Left cardiac atrium (tissue), 4 donors: ENCODE measurements around the gene MGAT5. TPM values are rescaled to one million over a fixed set of nuclear protein-coding genes. Genes with fewer than 3 reads are reported as not detected.

Experiments
- ATAC-seq, 2 donors: fragments of 200-7000 bp; cut with Tn5 transposase; one replicate each; pipeline ENCODE4 v1.9.1; 2020; ENCODE audit warnings: mild to moderate bottlenecking in 2 of 2, moderate library complexity in 2 of 2
- DNase-seq: peaks from one replicate; pipeline ENCODE4 v3.0.0-alpha.2; 2020
- intact Hi-C, 2 donors: fragments of 100-400 bp; cut with DNase I; formaldehyde crosslinking; loops; one replicate each; pipeline versions ENCODE4 v1.14.1 to v1.15.1; 2022 to 2023
- total RNA-seq, 2 donors: library from RNA; stranded (reverse); fragmentation: NEBNext Ultra II Directional; extraction: Animal tissue kit (Norgen Biotek cat#: 25700); gene quantifications; one replicate each; pipeline ENCODE4 v1.2.1, GENCODE V29; 2021
- donor health status: DM: no; HTN: yes; CAD: no.
- donor health status: DM: no; HTN: yes; CAD: no; lungs with severe emphysema.
- donor health status: DM: yes; HTN: yes; CAD: no.
- donor health status: Dilated cardiomyopathy.

MGAT5 gene
- total RNA-seq, 2 donors from 2014 or later = 110 to 142 TPM

DNA sequence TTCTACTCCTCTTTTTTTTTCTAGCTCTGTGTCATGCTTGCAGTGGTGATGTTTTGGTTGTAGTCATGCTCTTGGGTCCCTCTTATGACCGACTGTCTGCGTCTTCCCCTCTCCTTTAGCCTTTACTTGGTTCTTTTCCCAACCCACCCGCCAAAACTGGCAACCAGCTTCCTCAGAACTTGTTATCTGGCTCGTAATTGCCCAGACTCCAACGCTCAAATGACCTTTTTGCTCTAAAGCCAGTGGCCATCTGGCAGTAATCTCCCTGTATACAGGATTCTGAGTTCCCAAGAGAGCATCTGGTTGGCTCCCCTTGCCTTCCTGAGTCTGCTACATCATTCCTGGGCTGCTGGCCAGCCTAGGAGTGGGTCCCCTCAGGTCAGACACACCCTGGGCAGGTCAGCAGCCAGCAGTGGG, 147.2 kb downstream of the MGAT5 start:
- intact Hi-C loops = no loop called here
- peak; percentile 67 to 68 for ATAC-seq
- peak; percentile 79 for DNase-seq

DNA sequence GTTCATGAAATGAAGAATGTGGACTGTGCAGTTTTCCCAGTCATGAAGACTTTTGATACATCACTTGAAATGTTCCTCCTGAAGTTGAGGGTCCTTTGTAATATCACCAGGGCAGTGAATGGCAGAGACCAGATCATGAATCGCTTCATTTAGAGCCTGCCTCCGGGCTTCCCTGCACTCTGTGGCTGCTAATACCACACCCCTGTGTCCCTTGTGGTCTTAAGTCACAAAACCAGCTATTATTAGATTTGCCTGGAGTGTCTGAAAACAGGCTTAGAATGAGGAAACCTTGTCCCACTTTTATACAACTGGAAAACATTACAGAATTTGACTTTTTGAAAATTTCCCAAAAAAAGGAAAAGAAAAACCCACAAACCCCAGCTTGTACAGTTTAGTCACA, 147.9 kb downstream of the MGAT5 start:
- ATAC-seq (peak; percentile 73 to 79), DNase-seq (no peak)
- intact Hi-C loops = no loop called here

DNA sequence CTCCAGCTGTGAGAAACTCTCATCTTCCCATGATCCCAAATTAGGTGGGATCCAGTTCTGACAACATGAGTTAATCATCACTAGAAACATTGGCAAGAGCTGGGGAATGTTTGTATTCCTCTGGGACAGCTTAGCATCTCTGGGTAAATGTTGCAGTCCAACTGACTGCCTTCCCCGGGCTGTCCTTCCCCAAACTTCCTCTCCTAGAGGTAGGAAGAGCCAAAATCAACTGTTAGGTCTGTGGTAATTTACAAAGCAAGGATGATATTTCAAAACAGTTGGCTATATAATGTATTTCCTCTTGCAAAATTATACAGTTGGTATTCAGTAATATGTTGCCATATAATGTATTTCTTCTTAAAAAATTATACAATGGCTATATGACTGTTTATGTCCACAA, 148.5 kb downstream of the MGAT5 start:
- DNase-seq = peak; percentile 46
- peak; percentile 80 to 84 for ATAC-seq
- intact Hi-C loops = no loop called here

DNA sequence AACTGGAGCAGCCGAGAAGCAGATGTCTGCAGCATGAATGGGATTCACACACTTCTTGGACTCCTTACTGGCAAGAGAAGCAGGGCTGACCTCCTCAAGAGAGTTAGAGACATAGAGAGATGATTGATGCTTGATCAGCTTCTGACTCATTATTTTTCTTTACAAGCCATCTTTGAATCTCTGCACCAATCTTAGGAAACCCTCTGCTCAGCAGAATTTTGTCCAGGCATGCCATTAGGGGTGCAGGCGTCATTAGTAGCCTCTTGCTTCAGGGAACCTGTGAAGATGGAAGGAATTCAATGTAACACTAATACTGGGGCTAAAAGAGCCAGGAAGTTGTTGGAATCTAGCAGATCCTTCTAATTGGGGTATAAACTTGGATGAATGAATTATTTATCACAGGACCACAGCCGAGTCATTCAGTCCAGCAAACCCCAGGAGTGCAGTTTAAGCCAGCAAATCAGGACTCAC, 151.8 kb downstream of the MGAT5 start:
- no peak for ATAC-seq
- intact Hi-C loops = no loop called here

DNA sequence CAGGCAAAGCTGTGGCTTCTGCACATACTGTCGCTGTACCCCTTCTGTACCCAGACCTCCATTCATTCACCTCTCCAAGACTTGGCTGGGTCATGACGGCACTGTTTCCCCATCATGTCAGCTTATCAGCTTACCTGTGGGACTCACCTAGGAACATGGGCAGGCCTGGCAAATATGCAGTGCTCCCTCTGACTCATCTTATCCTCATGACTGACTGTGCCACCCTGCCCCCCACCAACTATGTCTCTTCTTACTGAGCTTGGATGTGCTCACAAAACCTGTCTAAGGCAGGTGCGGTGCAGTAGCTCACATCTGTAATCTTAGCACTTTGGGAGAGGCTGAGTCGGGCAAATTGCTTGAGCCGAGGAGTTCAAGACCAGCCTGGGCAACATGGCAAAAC, 152.4 kb downstream of the MGAT5 start:
- ATAC-seq (no peak), DNase-seq (no peak)
- intact Hi-C loops = no loop called here

More for the DNA sequence above, 151.8 kb downstream of the MGAT5 start:
- no peak for DNase-seq

DNA sequence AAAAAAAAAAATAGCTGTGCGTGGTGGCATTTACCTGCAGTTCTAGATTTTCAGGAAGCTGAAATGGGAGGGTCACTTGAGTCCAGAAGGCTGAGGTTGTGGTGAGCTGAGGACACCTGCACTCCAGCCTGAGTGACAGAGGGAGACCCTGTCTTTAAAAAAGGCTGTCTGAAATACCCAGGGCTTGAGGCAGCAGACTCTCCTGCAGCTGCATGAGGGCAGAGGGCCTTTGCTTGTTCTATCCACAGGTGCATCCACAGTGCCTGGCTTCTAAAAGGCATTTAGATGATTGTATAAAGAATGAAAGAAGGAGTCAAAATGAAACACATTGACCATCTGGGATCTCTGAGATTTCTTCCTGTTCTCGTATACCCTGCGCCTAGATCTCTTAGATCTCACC, 152.9 kb downstream of the MGAT5 start:
- ATAC-seq = no peak
- no peak for DNase-seq
- intact Hi-C loops = no loop called here

DNA sequence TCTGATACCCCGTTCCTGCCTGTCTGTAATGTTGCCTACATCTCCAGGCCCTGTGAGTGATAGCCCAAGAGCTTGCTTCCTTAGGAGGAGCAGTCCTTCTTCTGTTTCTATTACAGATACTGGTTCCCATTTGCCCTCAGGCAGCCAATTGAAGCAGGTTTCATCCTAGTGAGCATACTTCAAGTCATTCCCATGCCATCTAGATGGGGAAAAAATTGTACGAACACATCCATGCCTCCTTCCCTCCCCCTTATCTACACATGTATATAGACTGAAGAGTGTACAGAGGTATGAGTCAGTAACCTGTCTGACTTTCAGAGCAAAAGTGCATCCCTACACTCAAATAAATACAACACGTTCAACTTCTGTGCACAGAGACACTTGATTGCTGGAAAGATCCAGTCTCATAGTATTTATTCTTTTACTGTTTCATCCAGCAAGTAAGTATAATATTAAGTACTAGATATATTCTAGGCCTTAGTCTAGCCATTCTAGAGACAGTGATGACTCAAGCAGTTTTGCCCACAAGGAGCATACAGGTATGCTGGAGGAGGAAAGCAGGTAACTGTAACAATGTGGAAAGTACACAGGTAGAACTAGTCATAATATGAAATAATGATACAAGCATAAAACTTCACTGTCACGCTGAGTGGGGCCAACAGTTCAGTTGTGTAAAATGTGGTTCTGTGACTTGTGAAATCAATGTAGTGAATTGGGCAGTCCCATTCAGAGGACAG, 153.4 kb downstream of the MGAT5 start:
- ATAC-seq (no peak), DNase-seq (no peak)
- intact Hi-C loops = no loop called here

DNA sequence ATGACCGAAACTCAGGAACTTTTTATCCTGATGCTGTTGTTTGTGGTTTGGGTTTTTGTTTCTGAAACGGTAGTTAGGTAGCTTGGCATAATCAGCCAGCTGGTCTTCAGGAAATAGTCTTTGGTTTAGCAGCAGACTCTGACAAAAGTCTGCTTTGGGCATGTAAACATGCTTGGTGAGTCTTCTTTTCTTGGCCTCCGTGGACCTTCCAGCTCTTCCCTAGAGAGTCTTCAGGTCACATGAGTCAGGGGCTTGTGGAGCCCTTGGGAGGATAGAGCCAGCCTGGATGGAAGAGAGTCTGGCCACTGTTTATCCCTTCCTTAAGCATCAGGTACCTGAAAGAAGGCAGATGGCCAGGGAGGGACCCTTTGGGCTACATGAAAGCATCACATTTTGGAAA, 154.5 kb downstream of the MGAT5 start:
- intact Hi-C loops = no loop called here
- DNase-seq (no peak), ATAC-seq (no peak)

DNA sequence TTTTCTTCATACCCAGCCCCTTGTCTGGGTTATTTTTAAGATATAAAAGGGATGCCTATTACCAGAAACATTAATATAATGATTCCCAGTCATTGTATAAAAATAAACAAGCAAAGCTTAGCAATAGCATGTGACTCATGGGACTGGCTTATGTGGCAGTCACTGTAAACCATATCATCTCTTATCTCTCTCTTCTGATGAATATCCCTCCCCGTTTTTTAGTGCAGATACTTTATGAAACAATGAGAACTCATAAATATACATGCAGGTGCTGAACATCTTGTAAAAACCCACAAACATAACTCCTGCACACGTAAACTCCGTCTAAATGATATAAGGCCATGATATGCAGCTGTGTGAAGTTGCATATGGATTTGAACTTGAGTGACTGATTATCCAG, 154.9 kb downstream of the MGAT5 start:
- DNase-seq (no peak), ATAC-seq (no peak)
- intact Hi-C loops = no loop called here

DNA sequence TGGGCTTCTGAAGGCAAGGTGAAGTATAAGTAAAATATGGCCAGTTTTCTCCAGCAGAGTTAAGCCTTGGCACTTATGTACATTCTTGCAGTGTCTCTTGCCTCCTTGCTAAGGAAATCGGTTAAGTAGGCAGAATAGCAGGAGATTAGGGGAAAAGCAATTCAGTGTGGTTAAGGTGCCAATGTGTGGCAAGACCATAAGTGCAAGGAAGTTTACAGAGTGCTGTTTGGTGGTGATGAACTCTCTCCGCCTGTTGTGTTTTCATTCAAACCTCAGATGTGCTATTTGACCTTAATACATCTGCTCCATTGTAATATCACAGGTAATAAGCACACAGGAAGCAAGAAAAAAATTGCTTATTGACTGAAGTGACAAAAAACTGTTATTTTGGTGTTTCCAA, 156.1 kb downstream of the MGAT5 start:
- intact Hi-C loops = loop anchor here (2.0 to 10.0 kb wide), 4 partner anchors 33 to 291 kb away; no protein-coding TSS in a partner anchor
- DNase-seq (no peak), ATAC-seq (no peak)

DNA sequence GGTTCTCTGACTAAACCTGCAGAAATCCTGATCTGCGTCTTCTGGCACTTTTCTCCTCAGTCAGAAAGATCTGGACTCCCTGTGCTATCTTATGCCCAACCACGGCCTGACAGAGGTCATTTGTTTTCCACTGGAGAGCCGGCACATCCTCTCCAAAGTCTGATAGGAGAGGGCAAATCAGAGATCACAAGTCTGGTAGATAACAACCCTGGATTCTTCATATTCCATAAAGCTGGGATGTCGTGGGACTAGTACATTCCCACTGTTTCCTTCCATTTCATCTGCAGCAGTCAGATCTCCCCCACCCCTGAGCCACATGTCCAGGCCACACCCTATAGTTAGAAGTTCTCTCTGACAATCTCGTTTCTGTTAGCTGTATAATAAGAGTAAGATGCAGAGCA, 157.0 kb downstream of the MGAT5 start:
- ATAC-seq (peak in 1 of 2 donors; percentile 38), DNase-seq (no peak)
- intact Hi-C loops = loop anchor here (2.0 to 10.0 kb wide), 4 partner anchors 34 to 292 kb away; no protein-coding TSS in a partner anchor

DNA sequence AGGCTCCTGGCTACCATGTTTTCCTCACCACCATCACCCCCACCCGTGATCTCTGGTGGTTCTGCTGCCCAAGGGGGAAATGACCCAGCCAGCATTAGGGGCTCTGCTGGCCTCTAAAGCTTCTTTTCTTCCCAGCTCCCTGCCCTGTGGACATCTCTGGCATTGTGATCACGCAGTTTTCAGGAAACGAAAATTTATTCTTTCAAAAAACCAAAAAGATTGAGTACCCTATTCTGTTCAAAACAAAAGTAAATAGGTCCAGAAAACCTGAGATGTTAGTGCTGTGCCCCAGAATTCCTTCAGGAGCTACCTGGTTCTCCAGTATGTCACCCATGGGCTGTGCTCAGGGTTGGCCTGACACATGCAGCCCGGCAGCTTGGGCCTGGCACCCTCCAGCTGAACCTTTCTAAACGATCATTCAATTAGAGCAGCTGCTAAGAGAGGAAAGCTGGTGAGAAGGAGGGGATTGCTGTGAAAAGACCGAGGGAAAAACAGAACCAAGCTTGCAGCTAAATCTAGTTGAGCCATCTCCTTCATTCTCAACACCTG, 157.5 kb downstream of the MGAT5 start:
- peak; percentile 20 to 32 for ATAC-seq

DNA sequence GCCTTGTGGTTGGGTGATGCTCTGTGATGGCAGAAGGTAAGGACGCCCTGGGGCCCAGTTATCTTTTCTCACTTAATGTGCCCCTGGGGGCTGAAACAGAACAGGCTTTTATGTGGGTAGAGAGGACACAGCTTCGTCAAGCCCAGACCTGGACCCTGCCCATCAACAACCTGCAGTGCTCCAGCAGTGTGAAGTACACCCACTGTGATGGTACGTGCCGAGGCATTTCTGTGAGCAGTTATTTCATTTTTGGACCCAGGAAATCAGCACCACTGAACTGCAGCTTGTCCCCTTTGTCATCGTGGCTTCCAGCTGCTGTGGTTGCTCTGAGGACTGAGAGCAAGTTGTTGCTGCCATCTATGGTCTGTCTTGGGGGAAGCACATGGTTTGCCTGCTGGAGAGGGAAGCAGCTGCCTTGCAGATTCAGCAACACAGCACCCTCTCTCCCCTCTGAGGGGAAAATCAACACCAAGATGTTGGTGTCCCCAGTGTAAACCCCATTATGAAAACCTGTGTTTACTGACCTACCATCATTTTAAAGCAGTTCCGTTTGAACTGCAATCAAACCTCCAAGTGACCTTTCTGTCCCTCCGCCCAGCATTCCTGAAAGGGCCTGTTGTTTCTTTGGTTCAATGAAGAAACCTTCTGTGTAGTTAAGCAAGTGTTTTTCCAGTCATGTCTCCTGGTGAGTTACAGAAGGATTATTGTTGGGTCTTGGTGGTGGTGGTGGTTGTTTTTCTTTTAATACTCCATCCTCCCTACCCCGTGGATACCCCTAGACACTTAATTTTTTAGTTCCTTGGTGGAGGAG, 158.2 kb downstream of the MGAT5 start:
- DNase-seq = peak; percentile 64
- intact Hi-C loops = loop anchor here (2.0 to 10.0 kb wide), 4 partner anchors 35 to 293 kb away; no protein-coding TSS in a partner anchor

More for the DNA sequence above, 157.5 kb downstream of the MGAT5 start:
- intact Hi-C loops = loop anchor here (2.0 to 10.0 kb wide), 4 partner anchors 34 to 293 kb away; no protein-coding TSS in a partner anchor
- DNase-seq = no peak

DNA sequence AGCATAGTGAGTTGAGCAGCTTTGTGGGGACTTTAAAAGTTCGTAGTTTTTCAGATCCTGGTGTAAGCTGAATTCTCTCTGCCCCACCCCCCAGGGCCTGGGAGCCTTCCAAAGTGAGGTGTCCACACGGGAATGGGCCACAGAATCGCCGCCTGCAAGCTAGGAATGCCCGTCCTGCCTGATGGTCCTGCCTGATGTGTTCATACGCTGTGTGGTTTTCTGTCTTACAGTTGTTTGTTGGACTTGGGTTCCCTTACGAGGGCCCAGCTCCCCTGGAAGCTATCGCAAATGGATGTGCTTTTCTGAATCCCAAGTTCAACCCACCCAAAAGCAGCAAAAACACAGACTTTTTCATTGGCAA, 158.7 kb downstream of the MGAT5 start:
- ATAC-seq (no peak), DNase-seq (no peak)
- intact Hi-C loops = loop anchor here (5.0 to 10.0 kb wide), 3 partner anchors 35 to 288 kb away; no protein-coding TSS in a partner anchor

More for the DNA sequence above, 158.2 kb downstream of the MGAT5 start:
- ATAC-seq = peak; percentile 93 to 96

DNA sequence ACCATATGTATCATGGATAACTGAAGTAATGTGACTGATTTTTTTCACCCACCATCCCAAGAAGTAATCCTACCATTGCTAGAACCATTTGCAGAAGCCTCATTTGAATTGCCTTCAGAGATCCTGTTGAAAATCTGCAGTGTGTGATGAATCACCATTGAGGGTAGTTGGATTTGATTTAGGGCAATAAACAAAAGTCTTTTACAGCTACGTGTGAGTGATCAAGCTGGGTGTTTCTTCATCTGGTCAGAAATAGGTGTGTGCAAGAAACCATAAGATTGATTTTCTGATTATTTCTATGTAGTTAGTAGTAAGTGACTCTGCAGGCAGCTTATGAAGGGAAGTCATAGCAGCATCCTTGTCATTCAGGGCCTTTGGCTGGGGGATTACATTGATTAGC, 159.6 kb downstream of the MGAT5 start:
- intact Hi-C loops = loop anchor here (5.0 to 10.0 kb wide), 3 partner anchors 36 to 289 kb away; no protein-coding TSS in a partner anchor
- ATAC-seq (no peak), DNase-seq (no peak)

DNA sequence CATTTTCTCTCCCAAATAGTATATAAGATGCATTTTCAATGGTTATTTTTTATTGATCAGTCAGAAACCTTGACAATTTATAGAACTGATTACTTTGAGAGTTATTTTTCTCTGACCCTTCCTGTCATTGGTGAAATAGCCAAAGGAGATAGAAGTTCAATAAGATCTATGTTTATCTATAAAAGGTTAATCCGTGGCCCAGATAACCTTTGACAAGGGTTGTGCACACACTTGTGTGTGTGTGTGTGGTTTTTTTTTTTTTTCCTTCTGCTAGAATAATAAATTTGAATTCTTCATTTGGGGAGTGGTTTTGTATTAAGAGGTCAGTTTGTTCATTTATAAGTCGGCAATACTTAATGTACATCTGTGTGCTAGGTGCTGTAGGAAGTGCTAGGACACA, 160.0 kb downstream of the MGAT5 start:
- intact Hi-C loops = loop anchor here (5.0 to 10.0 kb wide), 3 partner anchors 37 to 289 kb away; no protein-coding TSS in a partner anchor
- ATAC-seq = no peak
- no peak for DNase-seq

DNA sequence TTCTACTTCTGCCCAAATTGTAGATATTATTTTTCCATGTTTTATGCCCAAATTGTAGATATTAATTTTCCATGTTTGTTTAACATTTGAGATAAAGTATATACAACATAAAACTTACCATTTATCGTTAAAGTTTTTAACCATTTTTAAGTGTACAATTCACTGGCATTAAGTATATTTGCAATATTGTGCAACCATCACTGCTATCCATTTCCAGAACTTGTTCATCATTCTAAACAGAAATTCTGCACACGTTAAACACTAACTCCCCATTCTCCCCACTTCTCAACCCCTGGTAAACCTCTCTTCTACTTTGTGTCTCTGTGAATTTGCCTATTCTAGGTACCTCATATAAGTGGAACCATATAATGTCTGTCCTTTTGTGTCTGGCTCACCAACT, 162.1 kb downstream of the MGAT5 start:
- intact Hi-C loops = loop anchor here in 1 of 2 donors (10.0 kb wide), 1 partner anchor 291 kb away; no protein-coding TSS in a partner anchor
- no peak for ATAC-seq

DNA sequence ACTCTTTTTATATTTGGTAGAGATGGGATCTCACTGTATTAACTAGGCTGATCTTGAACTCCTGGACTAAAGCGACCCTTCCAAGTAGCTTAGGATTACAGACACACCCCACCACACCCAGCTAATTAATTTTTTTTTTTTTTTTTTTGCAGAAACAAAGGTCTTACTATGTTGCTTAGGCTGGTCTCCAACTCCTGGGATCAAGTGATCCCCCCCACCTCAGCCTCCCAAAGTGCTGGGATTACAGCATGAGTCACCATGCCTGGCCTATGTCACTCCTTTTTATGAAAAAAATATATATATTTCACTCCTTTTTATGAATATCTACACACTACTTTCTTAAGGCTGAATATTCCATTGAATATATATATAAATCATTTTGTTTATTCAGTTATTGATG, 162.8 kb downstream of the MGAT5 start:
- intact Hi-C loops = loop anchor here in 1 of 2 donors (10.0 kb wide), 1 partner anchor 292 kb away; no protein-coding TSS in a partner anchor
- ATAC-seq (no peak), DNase-seq (no peak)

More for the DNA sequence above, 162.1 kb downstream of the MGAT5 start:
- no peak for DNase-seq

DNA sequence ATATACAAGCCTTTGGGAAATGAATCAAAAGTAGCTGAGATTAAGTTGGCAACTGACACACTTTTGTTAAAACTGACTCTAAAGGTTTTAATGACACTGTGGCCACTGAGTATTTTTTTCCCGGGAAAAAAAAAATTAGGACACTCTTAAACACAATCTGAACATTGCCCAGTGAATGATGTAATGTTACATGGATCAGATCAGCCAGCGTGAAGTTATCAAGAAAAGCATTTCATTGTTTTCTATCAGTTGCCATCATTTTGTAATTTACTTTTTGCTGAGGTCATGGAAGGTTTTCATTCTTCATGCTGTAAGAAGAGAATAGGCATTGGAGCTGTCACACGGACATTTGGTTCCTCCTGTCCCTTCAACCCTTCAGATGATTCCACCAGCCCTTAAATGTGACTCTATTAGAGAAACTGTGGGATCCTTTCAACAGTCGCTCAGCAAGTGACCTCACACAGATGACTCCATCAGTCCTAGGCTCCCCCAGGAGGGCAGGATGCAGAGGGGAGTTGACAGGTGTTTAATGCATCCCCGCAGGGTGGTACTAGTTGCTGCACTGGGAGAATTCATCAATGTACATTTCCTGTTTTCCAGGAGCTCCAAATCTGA, 164.2 kb downstream of the MGAT5 start:
- DNase-seq (no peak), ATAC-seq (no peak)
- intact Hi-C loops = loop anchor here in 1 of 2 donors (10.0 kb wide), 1 partner anchor 293 kb away; no protein-coding TSS in a partner anchor
